ENCODE data around the gene ABO. TPM values are rescaled to one million over a fixed set of nuclear protein-coding genes. Genes with fewer than 3 reads are reported as not detected.
"Not testable (repeated sequence)": the region's sequence is repeated elsewhere in the genome, so short reads cannot be mapped to it uniquely, and the experiment has no call there.

Gene ABO
- total RNA-seq, 1 donor from 2014 or later: 0.39 TPM

DNA sequence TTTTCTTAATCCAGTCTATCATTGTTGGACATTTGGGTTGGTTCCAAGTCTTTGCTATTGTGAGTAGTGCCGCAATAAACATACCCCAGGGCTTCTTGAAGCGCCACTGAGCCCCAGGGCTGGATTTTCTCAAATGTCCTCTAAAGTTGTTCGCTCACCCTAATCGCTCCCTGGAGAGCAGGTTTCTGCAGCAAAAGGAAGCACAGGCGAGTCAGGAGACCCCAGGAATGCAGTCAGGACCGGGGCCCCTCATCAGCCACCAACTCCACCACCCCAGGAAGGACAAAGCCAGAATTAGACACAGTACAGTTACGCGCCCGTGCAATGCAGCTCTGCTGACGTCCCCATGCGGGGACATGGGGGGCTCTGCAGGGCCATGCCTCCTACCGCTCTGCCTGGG, 50.2 kb downstream of the ABO start:
- no peak for DNase-seq

DNA sequence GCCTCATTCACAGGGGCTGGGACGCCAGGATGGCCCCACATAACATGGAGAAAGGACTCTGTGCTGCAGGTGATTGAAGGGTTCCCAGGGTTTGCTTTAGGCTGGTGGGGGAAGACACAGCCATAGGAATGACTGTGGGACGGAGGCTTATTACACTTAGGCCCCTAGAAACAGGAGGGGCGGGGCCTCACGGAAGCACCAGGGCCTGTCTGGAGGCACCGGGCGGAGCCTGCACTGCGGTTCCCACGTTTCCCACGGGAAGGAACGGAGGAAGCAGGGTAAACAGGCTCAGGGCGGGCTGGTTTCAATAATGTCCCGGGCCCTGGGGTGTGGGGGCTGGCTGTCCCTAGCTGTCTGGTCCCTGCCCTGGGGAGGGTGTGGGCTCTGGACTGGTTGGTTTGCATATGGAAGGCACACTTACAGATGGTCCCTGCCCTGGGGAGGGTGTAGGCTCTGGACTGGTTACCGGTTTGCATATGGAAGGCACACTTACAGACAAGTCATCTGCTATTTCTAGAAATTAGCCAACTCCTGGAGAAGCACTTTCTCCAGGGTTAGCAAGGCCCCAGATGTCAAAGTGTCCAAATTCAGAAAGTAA, 51.7 kb downstream of the ABO start:
- not testable (repeated sequence) for DNase-seq

DNA sequence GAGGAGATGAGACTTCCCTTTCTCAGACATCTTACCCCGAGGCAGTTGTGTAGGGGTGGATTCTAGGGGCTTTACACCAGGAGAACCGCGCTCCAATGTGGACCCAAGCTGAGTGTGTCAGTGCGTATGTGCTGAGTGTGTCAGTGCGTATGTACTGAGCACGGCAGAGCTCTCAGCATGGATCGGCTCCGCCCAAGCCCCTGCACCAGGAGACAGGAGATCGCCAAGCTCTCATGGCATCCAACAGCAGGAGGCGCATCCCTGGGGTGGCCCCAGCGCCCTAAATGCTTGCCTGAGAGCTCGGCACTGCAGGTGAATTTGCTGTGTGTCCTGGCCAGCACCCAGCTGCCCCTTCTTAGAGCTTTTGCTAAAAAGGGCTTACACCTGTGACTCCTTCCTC, 53.0 kb downstream of the ABO start:
- DNase-seq: not testable (repeated sequence)

GRCh38 chr9:133221177-133221809, 53.7 kb downstream of the ABO start:
- DNase-seq: no peak

DNA sequence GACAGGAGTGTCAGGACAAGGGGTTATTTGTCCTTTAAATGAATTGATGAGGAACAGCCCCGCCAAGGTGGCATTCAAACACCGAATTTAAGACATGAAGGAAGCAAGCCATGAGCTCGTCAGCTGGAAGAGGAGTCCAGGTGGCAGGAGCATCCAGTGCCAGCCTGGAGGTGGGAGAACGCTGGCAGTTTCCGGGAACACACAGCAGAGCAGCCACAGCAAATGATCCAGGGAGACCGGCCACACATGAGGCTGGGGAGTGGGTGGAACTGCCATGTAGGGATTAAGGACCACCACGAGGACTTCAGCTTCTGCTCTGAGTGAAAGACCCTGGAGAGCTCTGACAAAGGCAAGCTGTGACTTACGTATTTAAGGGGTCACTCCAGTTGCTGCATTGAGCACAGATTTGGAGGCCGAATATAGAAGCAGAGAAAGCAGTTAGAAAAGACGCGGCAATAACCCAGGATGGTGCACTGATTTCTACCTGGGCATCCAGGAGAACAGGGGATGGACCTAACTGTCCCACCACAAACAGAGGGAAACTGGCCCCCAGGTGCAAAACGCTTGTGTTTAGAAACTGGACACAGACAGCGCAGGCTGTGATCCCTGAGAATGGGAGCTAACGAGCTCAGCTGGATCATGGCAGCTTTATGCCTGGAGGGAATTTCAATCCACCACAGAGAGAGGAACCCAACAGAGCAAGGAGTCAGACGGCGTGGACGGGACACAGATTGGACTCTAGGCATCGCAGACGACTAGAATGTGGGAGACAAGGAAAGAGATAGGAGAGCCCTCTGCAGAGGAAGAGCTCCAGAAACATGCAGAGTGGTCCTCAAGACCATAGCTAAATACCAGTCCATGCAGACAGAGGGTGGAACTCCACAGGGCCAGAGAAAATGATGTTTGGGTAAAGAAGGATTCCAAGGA, 56.7 kb downstream of the ABO start:
- DNase-seq: not testable (repeated sequence)

DNA sequence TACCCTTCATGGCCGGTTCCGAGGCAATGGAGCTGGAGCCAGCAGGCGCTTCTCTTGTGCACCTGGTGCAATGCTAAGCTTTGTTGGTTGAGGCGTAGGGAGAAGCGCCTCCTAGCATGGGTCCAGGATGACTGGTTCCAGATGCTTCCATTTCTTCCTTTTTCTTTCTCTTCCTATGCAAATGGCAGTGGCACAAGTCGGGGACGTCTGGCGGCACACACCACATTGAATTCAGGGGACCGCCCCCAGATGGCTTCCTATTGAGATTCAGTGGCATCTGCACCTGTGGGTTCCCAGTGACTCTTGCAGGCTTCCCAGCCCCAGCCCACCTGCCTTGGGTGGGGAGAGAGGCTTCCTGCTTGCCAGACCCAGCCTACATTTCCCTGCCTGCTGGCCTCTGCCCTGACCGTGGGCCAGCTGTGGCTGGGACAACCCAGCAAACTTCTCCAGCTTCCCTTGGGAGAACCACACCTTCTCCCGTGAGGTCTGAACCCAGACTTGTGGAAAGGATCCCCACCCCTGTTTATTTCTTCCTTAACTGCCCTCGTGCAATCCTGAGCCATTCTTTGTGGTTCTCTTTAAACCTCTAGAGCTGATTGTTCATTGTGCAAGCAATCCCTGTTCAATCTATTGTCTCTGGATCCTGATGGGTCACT, 57.5 kb downstream of the ABO start:
- not testable (repeated sequence) for DNase-seq

DNA sequence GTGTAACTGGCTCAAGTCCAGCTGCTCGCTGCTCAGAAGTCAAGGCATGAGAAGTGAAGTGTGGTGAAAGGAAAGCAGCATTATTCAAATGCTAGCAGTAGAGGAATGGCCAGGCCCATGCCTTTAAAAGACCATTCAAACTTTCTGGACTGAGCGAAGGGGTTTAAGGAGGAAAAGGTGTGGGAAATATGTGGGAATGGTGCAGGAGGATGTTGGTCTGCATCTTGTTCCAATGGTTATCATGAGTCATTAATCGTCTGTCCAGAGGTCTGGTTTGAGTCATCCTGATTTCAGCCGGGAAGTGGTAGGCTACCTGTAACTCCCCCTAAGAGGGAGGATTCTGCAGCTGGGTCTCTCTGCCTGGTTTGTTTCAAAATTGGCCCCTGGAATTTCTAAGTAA, 60.7 kb downstream of the ABO start:
- not testable (repeated sequence) for DNase-seq

- DNase-seq: no peak
These were observed 64.4 kb downstream of the ABO start for GRCh38 chr9:133210609-133211008.

DNA sequence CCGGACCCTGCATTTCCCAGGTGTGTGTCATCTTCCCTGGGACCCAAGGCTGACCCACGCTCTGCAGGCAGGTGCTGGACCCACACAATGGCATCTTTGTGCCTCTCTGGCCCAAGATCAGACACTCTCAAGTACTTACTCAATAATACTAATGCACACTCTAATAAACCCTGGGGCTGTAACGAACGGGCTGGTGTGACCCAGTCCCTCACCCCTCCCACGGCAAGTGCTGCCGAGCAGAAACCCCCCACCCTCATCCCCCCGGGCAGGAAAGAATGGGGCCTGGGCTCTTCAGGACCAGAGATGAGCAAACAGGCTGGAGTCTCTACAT, 64.8 kb downstream of the ABO start:
- no peak for DNase-seq

DNA sequence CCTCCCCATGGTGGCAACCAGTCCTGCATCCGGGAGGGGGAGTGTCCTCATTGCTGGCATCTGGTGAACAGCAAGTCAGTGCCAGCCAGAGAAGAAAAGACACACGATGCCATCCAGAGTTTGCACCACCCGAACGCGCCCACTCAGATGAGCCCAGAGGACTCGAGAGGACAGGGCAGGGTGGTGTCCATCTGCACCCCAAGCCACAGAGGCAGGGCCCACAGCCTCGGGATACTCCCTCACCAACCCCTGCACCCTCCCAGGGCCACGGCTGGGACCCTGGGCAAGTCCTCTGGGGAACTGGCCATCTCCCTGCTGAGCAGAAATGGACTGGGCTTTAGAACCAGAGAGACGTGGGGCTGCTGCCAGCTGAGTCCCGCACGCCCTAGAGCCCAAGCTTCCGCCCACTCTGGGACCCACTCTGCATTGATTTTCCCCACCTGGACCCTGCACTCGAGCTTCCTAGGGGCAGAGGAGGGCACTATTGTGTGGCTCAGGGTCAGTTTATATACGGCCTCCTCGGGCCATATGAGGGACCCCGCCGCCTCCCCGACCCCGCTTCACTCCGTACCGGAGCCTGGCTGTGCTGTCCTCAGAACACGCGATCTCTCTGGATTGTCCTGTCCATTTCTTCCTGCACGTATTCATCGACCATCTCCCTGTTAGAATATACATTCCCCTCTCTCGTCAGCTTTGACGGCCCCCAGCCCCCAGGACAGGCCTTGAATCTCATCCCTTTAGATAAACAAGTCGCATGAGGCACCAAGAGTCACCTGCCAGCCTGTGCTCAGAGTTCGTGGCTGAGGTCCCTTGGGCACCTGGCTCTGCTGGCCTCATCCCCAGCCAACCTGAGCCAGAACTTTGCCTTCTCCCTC, 65.4 kb downstream of the ABO start:
- DNase-seq: not testable (repeated sequence)

- DNase-seq: not testable (repeated sequence)
These were observed 66.1 kb downstream of the ABO start, which contains the start of gene OBP2B for GRCh38 chr9:133208880-133209300. OBP2B (minus strand) TSS chr9:133209250; CDS start chr9:133209199, 51 bp downstream.

GRCh38 chr9:133208171-133208879, 66.7 kb downstream of the ABO start:
- not testable (repeated sequence) for DNase-seq

DNA sequence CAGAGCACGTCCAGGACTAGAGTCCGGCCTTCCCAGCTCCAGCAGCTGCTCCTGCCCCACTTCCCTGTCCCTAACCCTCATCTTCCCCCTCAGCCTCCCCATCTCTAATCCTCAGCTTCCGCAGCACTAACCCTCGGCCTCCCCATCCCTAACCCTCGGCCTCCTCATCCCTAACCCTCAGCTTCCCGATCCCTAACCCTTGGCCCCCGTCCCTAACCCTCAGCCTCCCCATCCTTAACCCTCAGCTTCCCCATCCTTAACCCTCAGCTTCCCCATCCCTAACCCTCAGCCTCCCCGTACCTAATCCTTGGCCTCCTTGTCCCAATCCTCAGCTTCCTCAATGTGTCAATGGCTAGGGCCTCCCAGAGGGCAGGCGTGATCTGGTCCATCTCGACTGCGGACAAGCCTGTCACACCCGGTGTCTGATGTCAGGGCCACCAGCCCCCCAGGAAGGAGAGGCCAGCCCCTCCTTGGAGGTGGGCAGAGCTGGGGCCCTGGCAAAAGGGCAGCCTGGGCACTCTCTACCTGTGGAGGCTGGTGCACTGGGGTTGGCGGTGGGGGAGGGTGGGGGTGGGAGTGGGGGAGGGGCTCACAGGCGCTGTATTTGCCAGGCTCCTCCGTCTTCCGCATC, 67.3 kb downstream of the ABO start:
- no peak for DNase-seq

DNA sequence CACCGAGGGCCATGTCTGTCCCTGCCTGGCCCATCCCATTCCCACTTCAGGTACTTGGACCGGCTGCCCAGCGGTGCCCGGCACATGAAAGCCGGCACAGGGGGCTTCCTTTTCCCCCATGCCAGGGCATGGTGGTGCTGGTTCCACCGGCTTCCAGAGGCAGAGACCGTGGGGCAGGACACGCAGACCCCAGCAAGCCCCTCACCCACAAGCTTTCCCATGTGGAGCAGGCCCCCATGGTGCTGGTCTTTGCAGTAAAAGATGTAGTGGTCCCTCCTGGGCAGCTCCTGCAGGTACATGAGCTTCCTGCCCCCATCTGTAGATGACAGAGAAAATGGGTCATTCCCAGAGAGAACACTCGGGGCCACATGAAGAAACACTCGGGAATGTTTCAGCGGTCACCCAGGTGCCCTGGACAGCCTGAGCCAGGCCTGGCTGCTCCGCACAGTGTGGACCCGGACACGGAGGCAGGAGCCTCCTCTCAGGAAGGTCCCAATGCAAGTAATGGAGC, 67.9 kb downstream of the ABO start:
- no peak for DNase-seq

DNA sequence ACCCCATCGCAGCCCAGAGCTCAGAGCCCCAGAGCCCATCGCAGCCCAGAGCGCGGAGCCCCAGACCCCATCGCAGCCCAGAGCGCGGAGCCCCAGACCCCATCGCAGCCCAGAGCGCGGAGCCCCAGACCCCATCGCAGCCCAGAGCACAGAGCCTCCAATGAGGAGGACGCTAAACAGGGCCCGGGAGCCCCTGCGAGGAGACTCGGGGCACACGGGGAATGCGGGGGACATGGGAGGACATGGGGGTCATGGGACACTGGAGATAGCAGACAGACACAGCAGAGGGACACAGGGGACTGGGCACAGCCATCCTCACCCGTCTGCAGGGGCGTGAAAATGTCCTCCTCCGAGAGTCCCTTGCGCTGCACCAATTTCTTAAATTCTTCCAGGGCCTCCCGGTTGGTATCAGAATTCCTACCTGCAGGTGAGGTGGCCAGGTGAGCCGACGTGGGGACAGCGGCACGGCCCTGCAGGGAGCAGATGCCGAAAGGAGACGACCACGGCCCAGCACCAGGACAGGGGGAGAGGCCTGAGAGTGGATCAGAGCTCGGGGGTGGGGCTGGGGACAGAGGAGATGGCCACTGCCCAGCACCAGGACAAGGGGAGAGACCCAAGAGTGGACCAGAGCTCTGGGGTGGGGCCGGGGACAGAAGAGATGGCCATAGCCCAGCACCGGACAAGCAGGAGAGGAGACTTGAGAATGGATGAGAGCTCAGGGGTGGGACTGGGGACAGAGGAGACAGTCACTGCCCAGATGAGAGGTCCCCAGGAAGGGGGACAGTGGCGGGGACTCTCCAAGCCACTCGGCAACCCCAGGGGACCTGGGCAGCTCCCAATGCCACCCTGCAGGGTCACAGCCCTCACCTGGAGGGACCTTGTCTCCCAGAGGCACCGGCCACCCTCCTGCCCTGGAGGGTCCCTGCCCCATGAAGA, 68.7 kb downstream of the ABO start:
- DNase-seq: no peak

DNA sequence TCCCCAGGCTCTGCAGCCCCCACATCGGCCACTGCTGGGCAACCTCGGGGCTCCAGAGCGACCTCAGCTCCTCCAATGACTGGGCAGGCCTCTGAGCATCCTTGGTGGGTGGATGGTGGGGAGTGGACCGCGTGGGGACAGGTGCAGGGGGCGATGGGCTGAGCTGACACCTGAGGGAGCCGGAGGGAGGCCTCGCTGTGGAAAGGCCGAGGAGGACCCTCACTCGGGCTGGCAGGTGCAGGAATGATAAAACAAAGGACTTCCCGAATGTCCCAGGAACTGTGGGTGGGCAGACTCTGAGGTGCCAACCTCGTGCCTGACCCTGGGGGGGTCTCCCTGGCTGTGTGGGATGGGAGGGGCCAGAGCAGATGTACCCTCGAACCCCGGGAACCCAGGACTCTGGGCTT, 69.5 kb downstream of the ABO start:
- not testable (repeated sequence) for DNase-seq

Measured in skin of body (tissue), 2 donors.